C4-2B (cell line): Measurements from ENCODE around the gene IRF3.

ENCODE experiments used
- ZFX ChIP-seq: fragments of 450-650 bp; IDR thresholded peaks from 2 replicates; pipeline ENCODE4 v1.6.1; 2017
- TF ChIP-seq, protein P1 (sequence below): fragments of 450-650 bp; conservative IDR thresholded peaks from 2 replicates; pipeline ENCODE4 v1.5.1; 2017; ENCODE audit warnings: mild to moderate bottlenecking

DNA sequence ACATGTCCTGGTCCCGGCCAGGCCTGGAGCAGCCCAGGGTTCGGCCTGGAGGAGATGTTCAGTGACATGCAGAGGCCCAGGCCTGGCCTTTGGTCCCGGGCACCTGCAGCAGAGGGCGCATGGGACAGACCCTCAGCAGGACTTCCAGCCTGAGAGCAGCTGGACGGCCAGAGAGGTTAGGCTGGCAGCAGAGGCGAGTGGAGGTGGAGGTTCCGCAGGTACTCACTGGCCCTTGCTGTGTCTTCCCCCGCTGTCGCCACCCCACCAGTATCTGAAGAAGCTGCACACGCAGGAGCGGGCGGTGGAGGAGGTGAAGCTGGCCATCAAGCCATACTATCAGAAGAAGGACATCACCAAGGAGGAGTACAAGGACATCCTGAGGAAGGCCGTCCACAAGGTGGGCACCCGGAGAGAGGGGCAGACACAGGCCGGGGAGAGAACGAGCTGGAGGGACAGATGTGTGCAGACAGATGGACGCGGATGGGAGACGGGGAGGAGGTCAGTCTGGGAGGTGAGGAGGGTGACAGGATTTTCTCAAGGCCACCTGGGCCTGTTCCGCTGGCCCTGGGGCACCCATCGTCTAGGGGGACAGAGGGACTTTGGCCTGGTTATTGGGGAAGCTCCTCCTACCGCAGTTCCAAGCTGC, 8.0 kb downstream of the IRF3 start:
- TF ChIP-seq, protein P1, sequence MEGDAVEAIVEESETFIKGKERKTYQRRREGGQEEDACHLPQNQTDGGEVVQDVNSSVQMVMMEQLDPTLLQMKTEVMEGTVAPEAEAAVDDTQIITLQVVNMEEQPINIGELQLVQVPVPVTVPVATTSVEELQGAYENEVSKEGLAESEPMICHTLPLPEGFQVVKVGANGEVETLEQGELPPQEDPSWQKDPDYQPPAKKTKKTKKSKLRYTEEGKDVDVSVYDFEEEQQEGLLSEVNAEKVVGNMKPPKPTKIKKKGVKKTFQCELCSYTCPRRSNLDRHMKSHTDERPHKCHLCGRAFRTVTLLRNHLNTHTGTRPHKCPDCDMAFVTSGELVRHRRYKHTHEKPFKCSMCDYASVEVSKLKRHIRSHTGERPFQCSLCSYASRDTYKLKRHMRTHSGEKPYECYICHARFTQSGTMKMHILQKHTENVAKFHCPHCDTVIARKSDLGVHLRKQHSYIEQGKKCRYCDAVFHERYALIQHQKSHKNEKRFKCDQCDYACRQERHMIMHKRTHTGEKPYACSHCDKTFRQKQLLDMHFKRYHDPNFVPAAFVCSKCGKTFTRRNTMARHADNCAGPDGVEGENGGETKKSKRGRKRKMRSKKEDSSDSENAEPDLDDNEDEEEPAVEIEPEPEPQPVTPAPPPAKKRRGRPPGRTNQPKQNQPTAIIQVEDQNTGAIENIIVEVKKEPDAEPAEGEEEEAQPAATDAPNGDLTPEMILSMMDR = no peak
- no peak for TF ChIP-seq ZFX
